A673 (cell line): Measurements from ENCODE around the gene SLC2A9. TPM values are rescaled to one million over a fixed set of nuclear protein-coding genes. Genes with fewer than 3 reads are reported as not detected.
"Not testable (repeated sequence)": the region's sequence is repeated elsewhere in the genome, so short reads cannot be mapped to it uniquely, and the experiment has no call there.

Source experiments
- BruUV-seq: library from RNA; stranded (reverse); fragments of 400-500 nt; replicated peaks from 2 replicates; lab custom pipeline; 2021; lab: Mats Ljungman, UMichigan
- CTCF ChIA-PET: fragments of 300-600 bp; sonication (Branson Sonifier 250); formaldehyde crosslinking; loops from one replicate; lab custom pipeline; 2022; ENCODE audit warnings: antibody characterized with exemption; lab: Charles Lee
- POLR2A ChIA-PET: fragments of 300-600 bp; sonication (Branson Sonifier 250); formaldehyde crosslinking; loops from one replicate; lab custom pipeline; 2022; ENCODE audit warnings: antibody characterized with exemption; ENCODE audit not compliant: low non-redundant PET; lab: Charles Lee
- DNase-seq: peaks from one replicate; pipeline ENCODE4 v3.0.0-alpha.2; 2015; ENCODE audit warnings: low spot score
- H3K27ac ChIP-seq: fragments of 200-600 bp; sonication (generic); 2 replicates; pipeline ENCODE4 v1.5.1; 2016; ENCODE audit warnings: mixed run types, low read depth, mild to moderate bottlenecking, mixed read lengths, antibody characterized with exemption, low read length; ENCODE audit not compliant: poor library complexity, severe bottlenecking
- H3K27me3 ChIP-seq: fragments of 200-600 bp; sonication (generic); replicated peaks from 2 replicates; pipeline ENCODE4 v1.6.1; 2017; ENCODE audit warnings: mixed run types, low read depth, mild to moderate bottlenecking, mixed read lengths, antibody characterized with exemption, low read length; ENCODE audit not compliant: insufficient read depth, poor library complexity
- H3K36me3 ChIP-seq: fragments of 200-600 bp; sonication (generic); 2 replicates; pipeline ENCODE4 v1.6.1; 2016; ENCODE audit warnings: mixed run types, mild to moderate bottlenecking, mixed read lengths, antibody characterized with exemption, low read length; ENCODE audit not compliant: insufficient read depth, poor library complexity, severe bottlenecking
- H3K4me1 ChIP-seq: fragments of 200-600 bp; sonication (generic); 2 replicates; pipeline ENCODE4 v1.6.1; 2017; ENCODE audit warnings: mixed run types, mild to moderate bottlenecking, mixed read lengths, antibody characterized with exemption, low read length; ENCODE audit not compliant: insufficient read depth, poor library complexity, severe bottlenecking
- H3K4me3 ChIP-seq: fragments of 200-600 bp; sonication (generic); 2 replicates; pipeline ENCODE4 v1.5.1; 2016; ENCODE audit warnings: low read depth, mixed run types, mild to moderate bottlenecking, mixed read lengths, low read length; ENCODE audit not compliant: poor library complexity, severe bottlenecking
- H3K9me3 ChIP-seq: fragments of 200-600 bp; sonication (generic); 2 replicates; pipeline ENCODE4 v1.6.1; 2016; ENCODE audit warnings: mixed run types, low read depth, mild to moderate bottlenecking, mixed read lengths, antibody characterized with exemption, low read length; ENCODE audit not compliant: poor library complexity, severe bottlenecking
- CTCF ChIP-seq: fragments of 300-800, 200-600 bp; sonication (generic); conservative IDR thresholded peaks from 2 replicates; pipeline ENCODE4 v1.5.1; 2017; ENCODE audit warnings: low read depth, mild to moderate bottlenecking, antibody characterized with exemption, low read length, moderate library complexity, mixed read lengths
- EZH2 ChIP-seq: fragments of 200-600 bp; sonication (generic); IDR thresholded peaks from 2 replicates; pipeline ENCODE4 v1.6.1; 2017; ENCODE audit warnings: borderline replicate concordance, low read depth, mild to moderate bottlenecking, mixed read lengths, antibody characterized with exemption, low read length; ENCODE audit not compliant: poor library complexity, severe bottlenecking
- intact Hi-C: fragments of 100-400 bp; cut with micrococcal nuclease; formaldehyde crosslinking; loops from one replicate; pipeline ENCODE4 v1.10.0; 2022; ENCODE audit not compliant: unreplicated experiment
- total RNA-seq: library from RNA; stranded (reverse); gene quantifications from 2 replicates; pipeline ENCODE4 v1.2.3, GENCODE V29; 2021

SLC2A9 gene
- total RNA-seq, 1 experiment from 2014 or later, result not detected

GRCh38 chr4:9983211-9983610 lies 38.1 kb downstream of the SLC2A9 start:
- no peak for TF ChIP-seq EZH2
- TF ChIP-seq CTCF, result no peak
- POLR2A ChIA-PET, result no interaction called here
- Histone ChIP-seq H3K27me3 (no peaks in the 10 kb centered on the region), H3K9me3 (no peaks in the 10 kb centered on the region), H3K27ac (no peak overlapping the region), H3K4me1 (no peaks in the 10 kb centered on the region), H3K4me3 (no peak overlapping the region), H3K36me3 (no peaks in the 10 kb centered on the region)
- no TSS peak for BruUV-seq
- intact Hi-C loops, result no loop called here
- CTCF ChIA-PET, result no interaction called here
- DNase-seq, result no peak

- POLR2A ChIA-PET, H3K36me3 ChIP-seq, H3K27ac ChIP-seq, H3K4me3 ChIP-seq, BruUV-seq, intact Hi-C loops, CTCF ChIA-PET, H3K27me3 ChIP-seq, DNase-seq, H3K4me1 ChIP-seq, H3K9me3 ChIP-seq: not testable (repeated sequence)
These were observed 39.4 kb downstream of the SLC2A9 start for GRCh38 chr4:9981899-9982298.

- DNase-seq, result no peak
- H3K27me3 ChIP-seq, result no peaks in the 10 kb centered on the region
- no peaks in the 10 kb centered on the region for H3K36me3 ChIP-seq
- ChIA-PET POLR2A (no interaction called here), CTCF (no interaction called here)
- no peaks in the 10 kb centered on the region for H3K9me3 ChIP-seq
- H3K4me1 ChIP-seq, result no peaks in the 10 kb centered on the region
- H3K4me3 ChIP-seq, result no peak overlapping the region
- intact Hi-C loops, result no loop called here
- no TSS peak for BruUV-seq
- TF ChIP-seq EZH2 (no peak), CTCF (no peak)
- H3K27ac ChIP-seq, result no peak overlapping the region
These were observed 40.4 kb downstream of the SLC2A9 start for GRCh38 chr4:9980898-9981297.

GRCh38 chr4:9979101-9979701 lies 42.1 kb downstream of the SLC2A9 start:
- no peaks in the 10 kb centered on the region for H3K36me3 ChIP-seq
- ChIA-PET CTCF (no interaction called here), POLR2A (no interaction called here)
- no peak overlapping the region for H3K27ac ChIP-seq
- DNase-seq, result peak; percentile 3
- no peaks in the 10 kb centered on the region for H3K27me3 ChIP-seq
- H3K9me3 ChIP-seq, result no peaks in the 10 kb centered on the region
- intact Hi-C loops, result no loop called here
- BruUV-seq, result no TSS peak
- H3K4me3 ChIP-seq, result no peak overlapping the region
- H3K4me1 ChIP-seq, result no peaks in the 10 kb centered on the region
- TF ChIP-seq CTCF (no peak), EZH2 (no peak)
